ENCODE results near the gene ZFC3H1.

GRCh38 chr12:71582925-71583324 lies 80.7 kb downstream of the ZFC3H1 start:
- TF ChIP-seq CTCF (IDR thresholded peaks at IDR 0.05) (no peak), POLR2A (IDR thresholded peaks at IDR 0.05) (no peak)

Measured in uterus (tissue), 2 donors.